K562 (cell line): ENCODE data around the gene BCR.

ENCODE experiments used
- CAMTA2 ChIP-seq: fragments of 250-450 bp; sonication (Bioruptor Pico); conservative IDR thresholded peaks from 2 replicates; pipeline ENCODE4 v1.5.1; 2022
- CTCF ChIP-seq, 3 experiments: IDR thresholded peaks in 2 of 3; conservative IDR thresholded peaks in 1 of 3; 2 replicates each; pipeline ENCODE4 v1.5.1; 2011 to 2012; ENCODE audit warnings: low read length in 3 of 3, mild to moderate bottlenecking in 3 of 3, control low read depth in 2 of 3, improper control_type of control experiment in 1 of 3, inconsistent platforms in 1 of 3, low read depth in 1 of 3, mixed read lengths in 1 of 3, moderate library complexity in 1 of 3; ENCODE audit not compliant: insufficient read depth in 2 of 3
- HDGF ChIP-seq: fragments of 450-650 bp; IDR thresholded peaks from 2 replicates; pipeline ENCODE4 v1.6.1; 2016
- HMGN3 ChIP-seq: IDR thresholded peaks from 2 replicates; pipeline ENCODE4 v1.6.1; 2011; ENCODE audit warnings: borderline replicate concordance, low read depth, mild to moderate bottlenecking, mixed read lengths, low read length; ENCODE audit not compliant: insufficient read length; ENCODE audit errors: extremely low read depth
- MCM2 ChIP-seq: fragments of 450-650 bp; IDR thresholded peaks from 2 replicates; pipeline ENCODE4 v1.6.1; 2017; ENCODE audit warnings: low read depth, mild to moderate bottlenecking
- MXI1 ChIP-seq: IDR thresholded peaks from 2 replicates; pipeline ENCODE4 v1.6.1; 2011; ENCODE audit warnings: low read depth, mild to moderate bottlenecking, improper control_type of control experiment, low read length
- NFE2L1 ChIP-seq: fragments of 450-650 bp; IDR thresholded peaks from 2 replicates; pipeline ENCODE4 v1.6.1; 2016; ENCODE audit warnings: missing genetic modification characterization, low read depth, mild to moderate bottlenecking, missing compliant biosample characterization, moderate library complexity, borderline replicate concordance
- NFIC ChIP-seq: fragments of 450-650 bp; IDR thresholded peaks from 2 replicates; pipeline ENCODE4 v1.6.1; 2017; ENCODE audit warnings: mild to moderate bottlenecking, inconsistent platforms
- POLR2AphosphoS5 ChIP-seq: IDR thresholded peaks from 2 replicates; pipeline ENCODE4 v1.6.1; 2011; ENCODE audit warnings: mild to moderate bottlenecking, low read depth, low read length, moderate library complexity; ENCODE audit not compliant: control insufficient read depth, insufficient read depth
- SREBF2 ChIP-seq: sonication (generic); formaldehyde crosslinking; IDR thresholded peaks from 2 replicates; pipeline ENCODE4 v1.4.0; 2020; ENCODE audit warnings: mild to moderate bottlenecking, missing genetic modification reagents

- no peak for TF ChIP-seq SREBF2
- no peak for TF ChIP-seq CAMTA2 (CRISPR knock-in tag)
- TF ChIP-seq NFE2L1 (tag) = no peak
- no peak for TF ChIP-seq MCM2
- no peak for TF ChIP-seq HDGF
- no peak for TF ChIP-seq CTCF (IDR thresholded peaks at IDR 0.05 in 2 of 3, conservative IDR thresholded peaks at IDR 0.05 in 1 of 3; ENCODE audit: insufficient read depth in 2 of 3, low read depth in 1 of 3, low read length in 3 of 3)
- no peak for TF ChIP-seq NFIC
- no peak for TF ChIP-seq POLR2AphosphoS5
- no peak for TF ChIP-seq MXI1
- TF ChIP-seq HMGN3 = no peak
Measured at GRCh38 chr22:23217171-23218052, 37.1 kb downstream of the BCR start.
